Measurements from ENCODE around the gene TRPC4. TPM values are rescaled to one million over a fixed set of nuclear protein-coding genes. Genes with fewer than 3 reads are reported as not detected.

Gene TRPC4
- total RNA-seq, 1 donor from 2014 or later: not detected

DNA sequence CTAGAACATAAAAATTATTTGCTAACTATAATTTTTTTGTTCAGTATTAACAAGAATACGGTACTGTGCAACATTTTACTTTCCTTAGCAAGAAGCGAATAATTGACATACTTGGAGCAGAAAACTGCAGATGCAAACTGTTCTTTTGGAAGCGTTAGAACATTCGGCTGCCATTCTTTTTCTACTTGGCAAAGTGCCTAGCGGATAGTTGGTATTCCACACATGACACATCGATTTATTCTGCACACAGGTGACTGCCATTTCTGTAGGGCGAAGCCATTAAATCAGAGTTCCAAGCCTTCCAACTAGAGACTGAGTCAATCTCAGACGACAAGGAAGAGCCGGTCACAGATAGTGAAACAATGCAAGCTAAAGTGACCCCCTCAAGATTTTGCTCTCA lies 117.4 kb downstream of the TRPC4 start:
- no peak for DNase-seq
- H3K36me3 Mint-ChIP-seq (ENCODE audit: unreplicated experiment): no peaks in the 10 kb centered on the region
- H3K27ac Mint-ChIP-seq (ENCODE audit: unreplicated experiment): no peak overlapping the region
- TF ChIP-seq, protein P1, sequence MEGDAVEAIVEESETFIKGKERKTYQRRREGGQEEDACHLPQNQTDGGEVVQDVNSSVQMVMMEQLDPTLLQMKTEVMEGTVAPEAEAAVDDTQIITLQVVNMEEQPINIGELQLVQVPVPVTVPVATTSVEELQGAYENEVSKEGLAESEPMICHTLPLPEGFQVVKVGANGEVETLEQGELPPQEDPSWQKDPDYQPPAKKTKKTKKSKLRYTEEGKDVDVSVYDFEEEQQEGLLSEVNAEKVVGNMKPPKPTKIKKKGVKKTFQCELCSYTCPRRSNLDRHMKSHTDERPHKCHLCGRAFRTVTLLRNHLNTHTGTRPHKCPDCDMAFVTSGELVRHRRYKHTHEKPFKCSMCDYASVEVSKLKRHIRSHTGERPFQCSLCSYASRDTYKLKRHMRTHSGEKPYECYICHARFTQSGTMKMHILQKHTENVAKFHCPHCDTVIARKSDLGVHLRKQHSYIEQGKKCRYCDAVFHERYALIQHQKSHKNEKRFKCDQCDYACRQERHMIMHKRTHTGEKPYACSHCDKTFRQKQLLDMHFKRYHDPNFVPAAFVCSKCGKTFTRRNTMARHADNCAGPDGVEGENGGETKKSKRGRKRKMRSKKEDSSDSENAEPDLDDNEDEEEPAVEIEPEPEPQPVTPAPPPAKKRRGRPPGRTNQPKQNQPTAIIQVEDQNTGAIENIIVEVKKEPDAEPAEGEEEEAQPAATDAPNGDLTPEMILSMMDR (IDR thresholded peaks at IDR 0.05; ENCODE audit: partially characterized antibody, unreplicated experiment): no peak
- H3K9me3 Mint-ChIP-seq (ENCODE audit: unreplicated experiment): no peaks in the 10 kb centered on the region
- peaks cover 2% of the 10 kb centered on the region for H3K27me3 Mint-ChIP-seq (ENCODE audit: unreplicated experiment)
- H3K4me3 Mint-ChIP-seq (ENCODE audit: unreplicated experiment): no peak overlapping the region
- H3K4me1 Mint-ChIP-seq (ENCODE audit: low read depth, unreplicated experiment): no peaks in the 10 kb centered on the region

DNA sequence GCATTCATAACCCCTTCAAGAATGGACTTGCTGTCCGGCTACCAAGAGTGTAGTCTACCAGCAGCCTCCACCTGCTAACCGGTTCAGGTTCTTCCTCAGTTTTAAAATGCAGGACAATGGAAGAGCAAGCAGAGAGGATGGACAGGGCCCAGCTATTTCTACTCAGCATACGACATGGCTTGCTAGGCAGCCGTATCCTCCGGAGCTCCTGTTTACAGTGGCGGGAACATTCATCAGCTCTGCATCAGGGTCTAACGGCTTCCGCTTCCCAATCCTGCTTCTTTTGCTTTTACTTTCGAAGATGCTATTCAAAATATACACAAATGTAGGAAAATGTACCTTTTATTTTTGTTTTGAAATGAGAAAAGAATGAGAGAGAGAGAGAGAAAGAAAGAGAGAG lies 118.5 kb downstream of the TRPC4 start:
- no peak overlapping the region for H3K4me3 Mint-ChIP-seq (ENCODE audit: unreplicated experiment)
- no peak overlapping the region for H3K27ac Mint-ChIP-seq (ENCODE audit: unreplicated experiment)
- DNase-seq: no peak
- H3K4me1 Mint-ChIP-seq (ENCODE audit: low read depth, unreplicated experiment): no peaks in the 10 kb centered on the region
- peaks cover 2% of the 10 kb centered on the region for H3K27me3 Mint-ChIP-seq (ENCODE audit: unreplicated experiment)
- TF ChIP-seq, protein P1 (IDR thresholded peaks at IDR 0.05; ENCODE audit: partially characterized antibody, unreplicated experiment): no peak
- H3K9me3 Mint-ChIP-seq (ENCODE audit: unreplicated experiment): no peaks in the 10 kb centered on the region
- H3K36me3 Mint-ChIP-seq (ENCODE audit: unreplicated experiment): no peaks in the 10 kb centered on the region

DNA sequence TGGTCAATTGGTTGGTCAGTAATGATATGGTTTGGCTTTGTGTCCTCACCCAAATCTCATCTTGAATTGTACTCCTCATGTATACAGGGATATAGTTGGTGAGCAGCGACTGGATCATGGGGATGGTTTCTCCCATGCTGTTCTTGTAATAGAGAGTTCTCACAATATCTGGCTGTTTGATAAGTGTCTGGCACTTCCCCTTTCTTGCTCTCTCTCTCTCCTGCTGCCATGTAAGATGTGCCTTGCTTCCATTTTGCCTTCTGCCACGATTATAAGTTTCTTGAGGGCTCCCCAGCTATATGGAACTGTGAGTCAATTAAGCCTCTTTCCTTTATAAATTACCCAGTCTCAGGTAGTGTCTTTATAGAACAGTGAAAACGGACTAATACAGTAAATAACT lies 120.7 kb downstream of the TRPC4 start:
- Mint-ChIP-seq H3K27me3 (ENCODE audit: unreplicated experiment) (peaks cover 2% of the 10 kb centered on the region), H3K9me3 (ENCODE audit: unreplicated experiment) (no peaks in the 10 kb centered on the region), H3K27ac (ENCODE audit: unreplicated experiment) (no peak overlapping the region), H3K36me3 (ENCODE audit: unreplicated experiment) (no peaks in the 10 kb centered on the region), H3K4me3 (ENCODE audit: unreplicated experiment) (no peak overlapping the region), H3K4me1 (ENCODE audit: low read depth, unreplicated experiment) (no peaks in the 10 kb centered on the region)
- no peak for DNase-seq
- TF ChIP-seq, protein P1 (IDR thresholded peaks at IDR 0.05; ENCODE audit: partially characterized antibody, unreplicated experiment): no peak

DNA sequence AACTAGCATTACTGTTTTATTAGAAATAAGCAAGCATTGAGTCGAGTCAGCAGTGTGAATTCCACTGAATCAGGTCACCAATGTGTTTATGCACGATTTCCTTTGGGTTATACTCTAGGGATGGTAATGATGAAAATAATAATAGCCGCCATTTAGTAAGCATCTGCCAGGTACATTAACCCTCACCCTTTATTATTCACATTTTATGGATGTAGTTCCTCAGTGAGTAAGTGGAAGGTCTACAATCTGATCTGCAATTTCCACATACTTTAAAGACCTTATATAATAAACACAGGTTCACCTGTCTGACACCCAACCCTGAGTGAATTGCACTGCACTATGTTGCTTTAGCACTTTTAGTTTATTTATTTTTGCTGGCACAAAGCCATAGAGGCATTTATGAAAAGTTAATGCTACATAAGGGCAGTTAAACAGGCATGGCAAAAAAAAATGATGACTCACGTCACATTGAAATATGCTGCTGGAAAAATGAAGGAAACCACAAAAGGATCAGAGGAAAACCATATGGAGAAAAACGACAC lies 122.4 kb downstream of the TRPC4 start:
- TF ChIP-seq, protein P1 (IDR thresholded peaks at IDR 0.05; ENCODE audit: partially characterized antibody, unreplicated experiment): no peak
- no peaks in the 10 kb centered on the region for H3K4me1 Mint-ChIP-seq (ENCODE audit: low read depth, unreplicated experiment)
- peaks cover 2% of the 10 kb centered on the region for H3K27me3 Mint-ChIP-seq (ENCODE audit: unreplicated experiment)
- no peak overlapping the region for H3K4me3 Mint-ChIP-seq (ENCODE audit: unreplicated experiment)
- no peaks in the 10 kb centered on the region for H3K9me3 Mint-ChIP-seq (ENCODE audit: unreplicated experiment)
- H3K27ac Mint-ChIP-seq (ENCODE audit: unreplicated experiment): no peak overlapping the region
- DNase-seq: no peak
- H3K36me3 Mint-ChIP-seq (ENCODE audit: unreplicated experiment): no peaks in the 10 kb centered on the region

DNA sequence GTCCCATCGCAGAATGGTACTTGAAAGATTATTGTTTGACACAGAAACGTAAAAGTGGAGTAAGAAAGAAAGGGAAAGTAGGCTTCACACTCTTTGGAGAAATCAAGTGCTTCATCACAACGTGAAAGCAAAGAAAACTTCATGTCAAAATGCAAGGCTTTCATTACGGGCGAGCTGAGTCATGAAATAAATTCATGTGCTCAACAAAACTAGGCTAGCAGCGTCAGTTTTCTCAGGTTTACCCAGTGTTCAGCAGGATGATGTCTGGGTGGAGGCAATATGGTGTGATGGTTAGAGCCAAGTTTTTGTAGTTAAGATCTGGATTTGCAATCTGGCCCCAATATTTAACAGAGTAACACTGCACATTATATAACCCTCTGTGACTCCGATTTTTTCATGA lies 128.0 kb downstream of the TRPC4 start:
- TF ChIP-seq, protein P1 (IDR thresholded peaks at IDR 0.05; ENCODE audit: partially characterized antibody, unreplicated experiment): no peak
- H3K27ac Mint-ChIP-seq (ENCODE audit: unreplicated experiment): no peak overlapping the region
- no peak overlapping the region for H3K4me3 Mint-ChIP-seq (ENCODE audit: unreplicated experiment)
- H3K36me3 Mint-ChIP-seq (ENCODE audit: unreplicated experiment): no peaks in the 10 kb centered on the region
- H3K9me3 Mint-ChIP-seq (ENCODE audit: unreplicated experiment): no peaks in the 10 kb centered on the region
- H3K27me3 Mint-ChIP-seq (ENCODE audit: unreplicated experiment): no peaks in the 10 kb centered on the region
- no peak for DNase-seq
- peaks cover 6% of the 10 kb centered on the region for H3K4me1 Mint-ChIP-seq (ENCODE audit: low read depth, unreplicated experiment)
